ENCODE measurements around the gene PDGFRB. TPM values are rescaled to one million over a fixed set of nuclear protein-coding genes. Genes with fewer than 3 reads are reported as not detected.

Gene PDGFRB
- total RNA-seq, 1 experiment from 2014 or later = 1.8 TPM

- TF ChIP-seq POLR2AphosphoS5 (IDR thresholded peaks at IDR 0.05; ENCODE audit: low read depth, low read length) = no peak
- TF ChIP-seq CTCF (IDR thresholded peaks at IDR 0.05) = no peak
- TF ChIP-seq SIN3A (IDR thresholded peaks at IDR 0.05; ENCODE audit: borderline replicate concordance, insufficient read depth, low read depth, low read length) = no peak
- TF ChIP-seq TCF7L2 (IDR thresholded peaks at IDR 0.05; ENCODE audit: low read depth, low read length) = no peak
- no peak for TF ChIP-seq REST (IDR thresholded peaks at IDR 0.05; ENCODE audit: insufficient read depth in 1 of 2, low read depth in 2 of 2, low read length in 1 of 2)
- H3K36me3 ChIP-seq (ENCODE audit: control insufficient read depth, insufficient read depth, low read length) = no peaks in the 10 kb centered on the region
- H3K9me3 ChIP-seq (ENCODE audit: control insufficient read depth, insufficient read depth, low read depth, low read length) = no peaks in the 10 kb centered on the region
- H3K27ac ChIP-seq (ENCODE audit: low read length) = no peak overlapping the region
- ChIA-PET POLR2A (interaction anchor here (0.6 kb wide), 1 partner anchor 10 kb away, joined by 5 read pairs; no protein-coding TSS in a partner anchor), CTCF (no interaction called here)
- H3K27me3 ChIP-seq (ENCODE audit: control insufficient read depth, insufficient read depth, low read length) = peaks cover 25% of the 10 kb centered on the region; the same call in 1 of the 2 replicates
- in situ Hi-C loops (cut with HindIII; ENCODE audit: low pct_unique_long_range_greater_than_20kb, low sequenced_read_pairs) = no loop called here
- no peak overlapping the region for H3K4me3 ChIP-seq (ENCODE audit: low read depth in 2 of 2, low read length in 2 of 2)
- no peaks in the 10 kb centered on the region for H3K4me1 ChIP-seq (ENCODE audit: control insufficient read depth, insufficient read depth, low read length)
- no TSS peak for BruUV-seq (replicated peaks)
- DNase-seq (ENCODE audit: low read depth, low spot score) (no peak), ATAC-seq (no peak)
- intact Hi-C loops (cut with micrococcal nuclease; ENCODE audit: unreplicated experiment) = no loop called here
Observed at GRCh38 chr5:150092159-150092787, 63.4 kb downstream of the PDGFRB start.

GRCh38 chr5:150085950-150086715, 69.5 kb downstream of the PDGFRB start, which contains the start of gene CSF1R:
TSS of gene CSF1R (minus strand) at chr5:150086554. CDS start at chr5:150086427, 127 bp downstream.
- intact Hi-C loops (cut with micrococcal nuclease; ENCODE audit: unreplicated experiment) (no loop called here), in situ Hi-C loops (cut with HindIII; ENCODE audit: low pct_unique_long_range_greater_than_20kb, low sequenced_read_pairs) (no loop called here)
- ATAC-seq (no peak), DNase-seq (ENCODE audit: low read depth, low spot score) (no peak)
- TF ChIP-seq CTCF (IDR thresholded peaks at IDR 0.05) (no peak), REST (IDR thresholded peaks at IDR 0.05; ENCODE audit: insufficient read depth in 1 of 2, low read depth in 2 of 2, low read length in 1 of 2) (no peak), TCF7L2 (IDR thresholded peaks at IDR 0.05; ENCODE audit: low read depth, low read length) (no peak), SIN3A (IDR thresholded peaks at IDR 0.05; ENCODE audit: borderline replicate concordance, insufficient read depth, low read depth, low read length) (no peak), POLR2AphosphoS5 (IDR thresholded peaks at IDR 0.05; ENCODE audit: low read depth, low read length) (no peak)
- POLR2A ChIA-PET = no interaction called here
- no peaks in the 10 kb centered on the region for H3K9me3 ChIP-seq (ENCODE audit: control insufficient read depth, insufficient read depth, low read depth, low read length)
- BruUV-seq (replicated peaks) = no TSS peak
- H3K27me3 ChIP-seq (ENCODE audit: control insufficient read depth, insufficient read depth, low read length) = peaks cover 16% of the 10 kb centered on the region; the same call in 1 of the 2 replicates
- H3K27ac ChIP-seq (ENCODE audit: low read length) = no peak within 1 kb of the TSS
- no peaks in the 10 kb centered on the region for H3K4me1 ChIP-seq (ENCODE audit: control insufficient read depth, insufficient read depth, low read length)
- no peak within 1 kb of the TSS for H3K4me3 ChIP-seq (ENCODE audit: low read depth in 2 of 2, low read length in 2 of 2)
- CTCF ChIA-PET = no interaction called here
- H3K36me3 ChIP-seq (ENCODE audit: control insufficient read depth, insufficient read depth, low read length) = no peaks in the 10 kb centered on the region
